HCT116 (cell line): Measurements from ENCODE around the gene WHAMM. TPM values are rescaled to one million over a fixed set of nuclear protein-coding genes. Genes with fewer than 3 reads are reported as not detected.

Experiments
- ATAC-seq: fragments of 200-7000 bp; cut with Tn5 transposase; 2 replicates; pipeline ENCODE4 v1.9.1; 2020; ENCODE audit warnings: mild to moderate bottlenecking, moderate library complexity
- BruUV-seq: library from RNA; stranded (reverse); fragments of 400-500 nt; replicated peaks from 2 replicates; lab custom pipeline; 2021; lab: Mats Ljungman, UMichigan
- CTCF ChIA-PET: fragments of 300-600 bp; sonication (Branson Sonifier 250); formaldehyde crosslinking; loops from one replicate; lab custom pipeline; 2021; ENCODE audit warnings: antibody characterized with exemption; lab: Charles Lee
- POLR2A ChIA-PET: fragments of 300-600, 350-600 bp; sonication (Branson Sonifier 250); formaldehyde crosslinking; loops from one replicate; lab custom pipeline; 2021; ENCODE audit warnings: antibody characterized with exemption; lab: Charles Lee
- RAD21 ChIA-PET, 2 experiments: fragments of 300-600 bp; sonication (Branson Sonifier 250); formaldehyde crosslinking; loops; one replicate each; lab custom pipeline; 2023; ENCODE audit warnings: low total read pairs in 2 of 2; ENCODE audit not compliant: uncharacterized antibody in 2 of 2, unreplicated experiment in 2 of 2, low non-redundant PET in 1 of 2; lab: Charles Lee
- DNase-seq: peaks from one replicate; pipeline ENCODE4 v3.0.0-alpha.2; 2010; ENCODE audit warnings: low read depth, low spot score
- H2AFZ ChIP-seq: fragments of 200-600 bp; shearing (Covaris generic), sonication (generic); 2 replicates; pipeline ENCODE4 v1.6.1; 2017; ENCODE audit warnings: low read depth, mixed run types, mixed read lengths, antibody characterized with exemption, low read length; ENCODE audit not compliant: poor library complexity, severe bottlenecking
- H3K27ac ChIP-seq: 2 replicates; pipeline ENCODE4 v1.5.1; 2012; ENCODE audit warnings: low read depth, low read length
- H3K27me3 ChIP-seq: fragments of 200-600 bp; sonication (generic); 2 replicates; pipeline ENCODE4 v1.6.1; 2016; ENCODE audit warnings: mixed run types, low read length, mixed read lengths; ENCODE audit not compliant: insufficient read depth
- H3K36me3 ChIP-seq, 2 experiments: fragments of 200-500 bp in 1 of 2; fragments of 200-600 bp in 1 of 2; sonication (Bioruptor generic) in 1 of 2; sonication (generic) in 1 of 2; 2 replicates each; pipeline versions ENCODE4 v1.5.1 to v1.6.1; 2014 to 2016; ENCODE audit warnings: low read length in 2 of 2, inconsistent platforms in 1 of 2, mixed read lengths in 1 of 2, mixed run types in 1 of 2; ENCODE audit not compliant: insufficient read depth in 2 of 2, control insufficient read depth in 1 of 2
- H3K4me1 ChIP-seq, 2 experiments: fragments of 200-600 bp in 1 of 2; sonication (generic) in 1 of 2; 2 replicates each; pipeline versions ENCODE4 v1.5.1 to v1.6.1; 2012 to 2017; ENCODE audit warnings: low read length in 2 of 2, inconsistent platforms in 1 of 2, mild to moderate bottlenecking in 1 of 2, mixed read lengths in 1 of 2, mixed run types in 1 of 2, moderate library complexity in 1 of 2; ENCODE audit not compliant: insufficient read depth in 2 of 2, control insufficient read depth in 1 of 2
- H3K4me2 ChIP-seq: fragments of 200-600 bp; sonication (generic); 2 replicates; pipeline ENCODE4 v1.6.1; 2017; ENCODE audit warnings: mixed run types, low read length, mixed read lengths
- H3K4me3 ChIP-seq, 2 experiments: fragments of 200-600 bp in 1 of 2; sonication (generic) in 1 of 2; replicated peaks in 1 of 2; 2 replicates each; pipeline ENCODE4 v1.5.1; 2011 to 2016; ENCODE audit warnings: low read length in 2 of 2, control low read depth in 1 of 2, low read depth in 1 of 2, mild to moderate bottlenecking in 1 of 2, mixed read lengths in 1 of 2, mixed run types in 1 of 2
- H3K79me2 ChIP-seq: fragments of 200-600 bp; sonication (generic); 2 replicates; pipeline ENCODE4 v1.6.1; 2017; ENCODE audit warnings: mild to moderate bottlenecking, mixed run types, low read length, moderate library complexity, mixed read lengths; ENCODE audit not compliant: insufficient read depth
- H3K9ac ChIP-seq: fragments of 200-600 bp; sonication (generic); 2 replicates; pipeline ENCODE4 v1.6.1; 2016; ENCODE audit warnings: low read length, mixed read lengths
- H3K9me2 ChIP-seq: fragments of 200-600 bp; sonication (generic), shearing (Covaris generic); 2 replicates; pipeline ENCODE4 v1.6.1; 2017; ENCODE audit warnings: mixed run types, mild to moderate bottlenecking, moderate library complexity; ENCODE audit not compliant: insufficient read depth
- H3K9me3 ChIP-seq, 2 experiments: fragments of 200-500 bp in 1 of 2; fragments of 200-600 bp in 1 of 2; sonication (Bioruptor generic) in 1 of 2; sonication (generic) in 1 of 2; 2 replicates each; pipeline ENCODE4 v1.6.1; 2014 to 2017; ENCODE audit warnings: low read length in 2 of 2, mixed read lengths in 2 of 2, inconsistent platforms in 1 of 2, low read depth in 1 of 2, mild to moderate bottlenecking in 1 of 2, mixed run types in 1 of 2, moderate library complexity in 1 of 2; ENCODE audit not compliant: control insufficient read depth in 1 of 2, insufficient read depth in 1 of 2
- H4K20me1 ChIP-seq: fragments of 200-600 bp; sonication (generic), shearing (Covaris generic); 2 replicates; pipeline ENCODE4 v1.6.1; 2017; ENCODE audit warnings: mixed run types, mild to moderate bottlenecking, moderate library complexity; ENCODE audit not compliant: insufficient read depth
- EZH2phosphoT487 ChIP-seq: fragments of 200-600 bp; IDR thresholded peaks from 2 replicates; pipeline ENCODE4 v1.6.1; 2018; ENCODE audit warnings: antibody characterized with exemption, borderline replicate concordance
- FOSL1 ChIP-seq: IDR thresholded peaks from 2 replicates; pipeline ENCODE4 v1.6.1; 2012; ENCODE audit warnings: low read depth
- POLR2A ChIP-seq: IDR thresholded peaks from 2 replicates; pipeline ENCODE4 v1.7.0; 2011; ENCODE audit warnings: borderline replicate concordance; ENCODE audit not compliant: insufficient read depth, insufficient read length; ENCODE audit errors: extremely low read depth
- SP1 ChIP-seq: IDR thresholded peaks from 2 replicates; pipeline ENCODE4 v1.6.1; 2012; ENCODE audit warnings: low read depth
- SRF ChIP-seq: IDR thresholded peaks from 2 replicates; pipeline ENCODE4 v1.6.1; 2012; ENCODE audit warnings: low read depth
- ZBTB33 ChIP-seq: IDR thresholded peaks from 2 replicates; pipeline ENCODE4 v1.6.1; 2011; ENCODE audit warnings: mild to moderate bottlenecking, low read length, moderate library complexity; ENCODE audit not compliant: insufficient replicate concordance; ENCODE audit errors: extremely low read depth
- intact Hi-C: fragments of 100-400 bp; cut with micrococcal nuclease; formaldehyde crosslinking; loops from 2 replicates; pipeline ENCODE4 v1.10.0; 2022
- total RNA-seq: library from RNA; stranded (reverse); gene quantifications from one replicate; pipeline ENCODE4 v1.2.1, GENCODE V29; 2021; ENCODE audit not compliant: unreplicated experiment

WHAMM gene
- total RNA-seq, 1 experiment from 2014 or later: 7.1 TPM

DNA sequence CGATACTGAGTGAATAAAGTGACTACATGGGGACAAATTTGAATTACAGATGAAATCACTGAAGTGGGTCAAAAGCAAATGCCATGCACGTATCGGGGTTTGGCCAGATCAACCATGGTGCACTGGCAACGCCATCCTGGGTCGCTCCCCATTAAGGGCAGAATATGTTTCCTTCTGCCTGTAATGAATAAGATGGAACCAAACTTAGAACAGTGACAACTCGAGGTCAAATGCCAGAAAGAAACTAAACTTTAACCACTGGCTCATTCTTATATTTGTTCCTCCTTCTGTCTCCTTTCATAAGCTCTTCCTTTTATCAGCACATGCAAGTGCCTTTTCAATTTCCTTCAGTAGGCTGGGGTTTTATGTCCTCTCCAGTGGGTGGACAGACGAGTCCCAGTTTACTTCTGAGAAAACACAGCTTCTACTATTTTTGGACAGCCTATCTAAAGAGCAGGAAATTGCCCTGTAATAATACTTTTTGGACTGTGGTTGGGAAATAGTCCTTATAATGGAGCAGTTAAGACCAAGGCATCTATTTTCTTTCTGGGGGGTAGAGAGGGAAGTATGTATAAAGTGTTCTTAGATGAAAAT is 61.4 kb downstream of the WHAMM start:
- BruUV-seq: no TSS peak
- Histone ChIP-seq H3K27ac (no peak overlapping the region), H4K20me1 (no peaks in the 10 kb centered on the region), H3K79me2 (no peaks in the 10 kb centered on the region), H3K9ac (no peak overlapping the region), H3K4me2 (no peak overlapping the region), H3K4me3 (no peak overlapping the region), H3K9me3 (no peaks in the 10 kb centered on the region), H3K27me3 (no peaks in the 10 kb centered on the region), H3K4me1 (peaks cover 0 to 9% of the 10 kb centered on the region in 2 experiments; a peak in 1 of 4 replicates), H3K9me2 (no peaks in the 10 kb centered on the region), H2AFZ (no peak overlapping the region), H3K36me3 (no peaks in the 10 kb centered on the region)
- no peak for TF ChIP-seq EZH2phosphoT487
- TF ChIP-seq SRF: no peak
- TF ChIP-seq POLR2A: no peak
- intact Hi-C loops: no loop called here
- ChIA-PET CTCF (no interaction called here), RAD21 (no interaction called here), POLR2A (no interaction called here)
- DNase-seq (no peak), ATAC-seq (no peak)

GRCh38 chr15:82871358-82871757 is 61.9 kb downstream of the WHAMM start:
- H3K9ac ChIP-seq: no peak overlapping the region
- no peak overlapping the region for H3K4me2 ChIP-seq
- peaks cover 0 to 11% of the 10 kb centered on the region in 2 experiments; a peak in 1 of 4 replicates for H3K4me1 ChIP-seq
- H3K9me2 ChIP-seq: no peaks in the 10 kb centered on the region
- intact Hi-C loops: no loop called here
- POLR2A ChIA-PET: no interaction called here
- H3K27ac ChIP-seq: no peak overlapping the region
- no TSS peak for BruUV-seq
- H3K9me3 ChIP-seq: no peaks in the 10 kb centered on the region
- TF ChIP-seq FOSL1 (no peak), SP1 (no peak), ZBTB33 (no peak)
- CTCF ChIA-PET: no interaction called here
- no peaks in the 10 kb centered on the region for H3K27me3 ChIP-seq
- ATAC-seq: no peak
- no peaks in the 10 kb centered on the region for H4K20me1 ChIP-seq
- no peak overlapping the region for H2AFZ ChIP-seq
- no peak overlapping the region for H3K4me3 ChIP-seq
- no peaks in the 10 kb centered on the region for H3K79me2 ChIP-seq
- RAD21 ChIA-PET: no interaction called here
- DNase-seq: no peak
- H3K36me3 ChIP-seq: no peaks in the 10 kb centered on the region
